ENCODE measurements around the gene FGGY.

DNA sequence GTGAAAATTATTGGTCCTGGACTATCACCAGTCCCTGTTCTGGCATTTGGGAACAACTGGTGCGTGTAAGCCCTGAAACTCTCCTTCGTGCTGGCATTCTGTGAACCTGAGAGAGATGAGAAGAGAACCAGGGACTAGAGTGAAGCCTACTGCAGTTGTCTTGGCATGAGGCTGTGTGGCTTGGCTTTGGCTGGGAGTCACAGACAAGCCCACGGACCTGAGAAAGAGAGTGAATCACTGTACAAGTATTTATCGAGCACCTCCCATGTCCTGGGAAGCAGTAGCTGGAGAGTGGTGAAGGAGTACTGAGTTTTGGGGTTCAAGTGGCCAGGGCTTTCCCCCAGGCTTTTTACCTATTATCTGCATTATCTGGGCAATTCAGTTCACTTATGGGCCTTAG lies 63.3 kb downstream of the FGGY start:
- TF ChIP-seq, protein P1, sequence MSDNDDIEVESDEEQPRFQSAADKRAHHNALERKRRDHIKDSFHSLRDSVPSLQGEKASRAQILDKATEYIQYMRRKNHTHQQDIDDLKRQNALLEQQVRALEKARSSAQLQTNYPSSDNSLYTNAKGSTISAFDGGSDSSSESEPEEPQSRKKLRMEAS (IDR thresholded peaks at IDR 0.05; ENCODE audit: insufficient read depth, insufficient read length), result no peak
- TF ChIP-seq EZH2 (IDR thresholded peaks at IDR 0.05; ENCODE audit: borderline replicate concordance, low read depth, low read length, severe bottlenecking), result no peak
- TF ChIP-seq POLR2A (IDR thresholded peaks at IDR 0.05; ENCODE audit: low read depth, low read length), result no peak

Data from endothelial cell of umbilical vein (primary cell).